ENCODE data around the gene FAM149A.

GRCh38 chr4:186096681-186097165 is 7.8 kb upstream of the FAM149A start:
- TF ChIP-seq CTCF (conservative IDR thresholded peaks at IDR 0.05; ENCODE audit: low read length) (no peak), EZH2phosphoT487 (IDR thresholded peaks at IDR 0.05; ENCODE audit: borderline replicate concordance, low read depth, low read length) (no peak)
